ENCODE measurements around the gene TNP2. TPM values are rescaled to one million over a fixed set of nuclear protein-coding genes. Genes with fewer than 3 reads are reported as not detected.
"Not testable (repeated sequence)": the region's sequence is repeated elsewhere in the genome, so short reads cannot be mapped to it uniquely, and the experiment has no call there.

The TNP2 gene
- total and polyA plus RNA-seq, 2 donors from 2014 or later = not detected

GRCh38 chr16:11225677-11226549 lies 43.2 kb downstream of the TNP2 start:
- Histone ChIP-seq H3K36me3 (ENCODE audit: control insufficient read depth in 2 of 3, insufficient read depth in 3 of 3, low read length in 3 of 3) (no peaks in the 10 kb centered on the region), H3K27ac (ENCODE audit: low read depth in 2 of 2, low read length in 2 of 2) (no peak overlapping the region), H3K9me3 (ENCODE audit: control insufficient read depth in 2 of 3, insufficient read depth in 1 of 3, low read length in 3 of 3) (no peaks in the 10 kb centered on the region), H3K9ac (ENCODE audit: low read length in 3 of 3) (no peak overlapping the region), H3K4me1 (ENCODE audit: control insufficient read depth in 2 of 3, insufficient read depth in 2 of 3, low read depth in 1 of 3, low read length in 3 of 3) (peaks cover 0 to 5% (median 0%) of the 10 kb centered on the region in 3 donors), H3K27me3 (ENCODE audit: control insufficient read depth, insufficient read depth, low read length) (no peaks in the 10 kb centered on the region), H3K4me3 (ENCODE audit: low read length in 3 of 3) (no peak overlapping the region)
- TF ChIP-seq CTCF (IDR thresholded peaks at IDR 0.05; ENCODE audit: borderline replicate concordance, extremely low read depth, insufficient read depth) = no peak
- DNase-seq (no peak), FAIRE-seq (no peak)
- intact Hi-C loops (cut with DNase I) = no loop called here

- no peak overlapping the region for H3K9ac ChIP-seq (ENCODE audit: low read length in 3 of 3)
- DNase-seq (peak in 2 of 5 donors; percentile 38 to 88), FAIRE-seq (no peak)
- peaks cover 0 to 5% (median 0%) of the 10 kb centered on the region in 3 donors for H3K4me1 ChIP-seq (ENCODE audit: control insufficient read depth in 2 of 3, insufficient read depth in 2 of 3, low read depth in 1 of 3, low read length in 3 of 3)
- no peak overlapping the region for H3K4me3 ChIP-seq (ENCODE audit: low read length in 3 of 3)
- TF ChIP-seq CTCF (IDR thresholded peaks at IDR 0.05; ENCODE audit: borderline replicate concordance, extremely low read depth, insufficient read depth) = no peak
- intact Hi-C loops (cut with DNase I) = no loop called here
- H3K9me3 ChIP-seq (ENCODE audit: control insufficient read depth in 2 of 3, insufficient read depth in 1 of 3, low read length in 3 of 3) = no peaks in the 10 kb centered on the region
- H3K36me3 ChIP-seq (ENCODE audit: control insufficient read depth in 2 of 3, insufficient read depth in 3 of 3, low read length in 3 of 3) = no peaks in the 10 kb centered on the region
- peak overlapping the region in 1 of 2 donors; percentile 47 for H3K27ac ChIP-seq (ENCODE audit: low read depth in 2 of 2, low read length in 2 of 2)
- H3K27me3 ChIP-seq (ENCODE audit: control insufficient read depth, insufficient read depth, low read length) = no peaks in the 10 kb centered on the region
Measured at GRCh38 chr16:11224894-11225676, 44.0 kb downstream of the TNP2 start.

- intact Hi-C loops (cut with DNase I) = no loop called here
- peak in 1 of 5 donors; percentile 95 for DNase-seq
- FAIRE-seq = no peak
- peaks cover 0 to 5% (median 0%) of the 10 kb centered on the region in 3 donors for H3K4me1 ChIP-seq (ENCODE audit: control insufficient read depth in 2 of 3, insufficient read depth in 2 of 3, low read depth in 1 of 3, low read length in 3 of 3)
- H3K9me3 ChIP-seq (ENCODE audit: control insufficient read depth in 2 of 3, insufficient read depth in 1 of 3, low read length in 3 of 3) = no peaks in the 10 kb centered on the region
- TF ChIP-seq CTCF (IDR thresholded peaks at IDR 0.05; ENCODE audit: borderline replicate concordance, extremely low read depth, insufficient read depth) = no peak
- H3K27ac ChIP-seq (ENCODE audit: low read depth in 2 of 2, low read length in 2 of 2) = no peak overlapping the region
- no peaks in the 10 kb centered on the region for H3K27me3 ChIP-seq (ENCODE audit: control insufficient read depth, insufficient read depth, low read length)
- no peak overlapping the region for H3K4me3 ChIP-seq (ENCODE audit: low read length in 3 of 3)
- no peaks in the 10 kb centered on the region for H3K36me3 ChIP-seq (ENCODE audit: control insufficient read depth in 2 of 3, insufficient read depth in 3 of 3, low read length in 3 of 3)
- H3K9ac ChIP-seq (ENCODE audit: low read length in 3 of 3) = no peak overlapping the region
Measured at GRCh38 chr16:11224096-11224893, 44.8 kb downstream of the TNP2 start.

- H3K4me3 ChIP-seq (ENCODE audit: low read length in 3 of 3); H3K36me3 ChIP-seq (ENCODE audit: control insufficient read depth in 2 of 3, insufficient read depth in 3 of 3, low read length in 3 of 3); H3K9ac ChIP-seq (ENCODE audit: low read length in 3 of 3); H3K27ac ChIP-seq (ENCODE audit: low read depth in 2 of 2, low read length in 2 of 2); DNase-seq; intact Hi-C loops (cut with DNase I); H3K4me1 ChIP-seq (ENCODE audit: control insufficient read depth in 2 of 3, insufficient read depth in 2 of 3, low read depth in 1 of 3, low read length in 3 of 3); FAIRE-seq; H3K27me3 ChIP-seq (ENCODE audit: control insufficient read depth, insufficient read depth, low read length): not testable (repeated sequence)
- peaks cover 0 to 21% (median 3%) of the 10 kb centered on the region in 3 donors for H3K9me3 ChIP-seq (ENCODE audit: control insufficient read depth in 2 of 3, insufficient read depth in 1 of 3, low read length in 3 of 3)
Measured at GRCh38 chr16:11220507-11220906, 48.6 kb downstream of the TNP2 start.

Data from kidney (tissue), 14 donors.